Measurements from ENCODE around the gene WDR45. TPM values are rescaled to one million over a fixed set of nuclear protein-coding genes. Genes with fewer than 3 reads are reported as not detected.

WDR45 gene
- total RNA-seq, 4 donors from 2014 or later: 90.9 to 108 (median 97.7) TPM

GRCh38 chrX:49106930-49107329 lies 27.2 kb upstream of the WDR45 start:
- H3K4me3 ChIP-seq: no peak overlapping the region
- H3K36me3 ChIP-seq: peaks cover 0 to 8% (median 0%) of the 10 kb centered on the region in 3 donors
- no peak overlapping the region for H3K27ac ChIP-seq
- TF ChIP-seq CTCF (IDR thresholded peaks at IDR 0.05) (no peak), EP300 (IDR thresholded peaks at IDR 0.05) (no peak), POLR2A (IDR thresholded peaks at IDR 0.05) (no peak)
- no peaks in the 10 kb centered on the region for H3K9me3 ChIP-seq
- 0 to 53% methylated on average over 1 to 7 of the region's 7 CpGs for WGBS, 2 donors
- H3K4me1 ChIP-seq: no peaks in the 10 kb centered on the region
- no peaks in the 10 kb centered on the region for H3K27me3 ChIP-seq
- no peak for DNase-seq (ENCODE audit: low spot score in 2 of 2)

DNA sequence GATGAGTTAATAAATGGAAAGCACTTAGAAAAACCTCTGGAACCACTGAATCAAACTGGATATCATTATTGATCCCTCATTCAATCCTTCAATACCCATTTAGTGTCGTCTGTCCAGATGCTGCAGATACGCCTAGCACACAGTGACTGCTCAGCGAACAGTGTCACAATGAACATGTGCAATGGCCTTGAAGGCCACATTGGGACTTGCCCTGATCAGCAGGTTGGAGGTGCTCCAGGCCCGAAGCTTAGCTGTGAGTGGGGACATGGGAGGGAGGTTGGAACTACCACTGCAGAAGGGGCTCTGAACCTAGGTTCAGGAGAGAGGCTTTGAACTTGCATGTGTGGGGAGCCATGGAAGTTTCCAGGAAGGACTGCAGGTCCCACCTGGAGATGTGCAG lies 26.6 kb upstream of the WDR45 start:
- Histone ChIP-seq H3K9me3 (no peaks in the 10 kb centered on the region), H3K36me3 (peaks cover 0 to 3% (median 0%) of the 10 kb centered on the region in 3 donors), H3K4me3 (no peak overlapping the region), H3K27me3 (no peaks in the 10 kb centered on the region), H3K4me1 (peaks cover 0 to 4% (median 0%) of the 10 kb centered on the region in 4 donors), H3K27ac (no peak overlapping the region)
- DNase-seq (ENCODE audit: low spot score in 2 of 2): no peak
- TF ChIP-seq EP300 (IDR thresholded peaks at IDR 0.05): no peak
- TF ChIP-seq POLR2A (IDR thresholded peaks at IDR 0.05): no peak
- TF ChIP-seq CTCF (IDR thresholded peaks at IDR 0.05): no peak
- 92 to 100% methylated on average over 4 of the region's 4 CpGs for WGBS, 2 donors

DNA sequence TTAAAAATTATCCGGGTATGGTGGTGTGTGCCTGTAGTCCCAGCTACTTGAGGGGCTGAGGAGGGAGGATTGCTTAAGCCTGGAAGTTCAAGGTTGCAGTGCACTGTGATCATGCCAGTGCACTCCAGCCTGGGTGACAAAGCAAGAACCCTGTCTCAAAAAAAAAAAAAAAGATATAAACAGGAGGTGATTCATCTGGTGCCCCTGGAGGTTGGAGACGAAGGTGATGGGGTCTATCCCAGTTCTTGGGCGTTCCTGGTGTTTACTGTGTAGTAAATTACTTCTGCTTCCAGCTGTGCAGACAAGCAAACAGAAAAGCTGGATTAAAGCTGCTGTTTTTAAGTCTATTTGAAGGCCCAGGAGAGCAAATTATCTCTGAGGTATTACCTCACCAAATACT lies 23.9 kb upstream of the WDR45 start:
- H3K27ac ChIP-seq: no peak overlapping the region
- 45 to 64% methylated on average over 3 of the region's 3 CpGs for WGBS, 2 donors
- no peak overlapping the region for H3K4me3 ChIP-seq
- H3K9me3 ChIP-seq: no peaks in the 10 kb centered on the region
- DNase-seq (ENCODE audit: low spot score in 2 of 2): no peak
- TF ChIP-seq CTCF (IDR thresholded peaks at IDR 0.05) (no peak), EP300 (IDR thresholded peaks at IDR 0.05) (no peak), POLR2A (IDR thresholded peaks at IDR 0.05) (no peak)
- peaks cover 0 to 4% (median 0%) of the 10 kb centered on the region in 4 donors for H3K4me1 ChIP-seq
- no peaks in the 10 kb centered on the region for H3K27me3 ChIP-seq
- no peaks in the 10 kb centered on the region for H3K36me3 ChIP-seq

DNA sequence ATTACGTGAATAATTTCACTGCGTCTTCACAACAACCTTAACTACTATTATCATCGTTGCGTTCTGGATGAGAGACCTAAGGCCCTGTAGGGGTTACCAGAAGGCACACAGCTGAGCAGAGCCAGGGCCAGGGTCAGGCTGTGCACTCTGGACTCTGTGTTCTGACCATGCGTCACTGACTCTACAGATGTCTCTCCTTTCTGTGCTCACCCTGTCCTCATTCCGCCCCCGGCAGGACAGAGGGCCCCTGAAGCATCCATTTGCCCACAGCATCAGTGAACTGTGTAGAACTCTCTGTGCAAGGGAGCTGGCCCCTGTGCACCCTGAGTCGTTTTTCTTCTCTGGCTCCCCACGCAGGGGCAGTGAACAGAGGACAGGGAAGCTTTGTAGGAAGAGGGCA lies 22.5 kb upstream of the WDR45 start:
- TF ChIP-seq EP300 (IDR thresholded peaks at IDR 0.05) (no peak), POLR2A (IDR thresholded peaks at IDR 0.05) (no peak), CTCF (IDR thresholded peaks at IDR 0.05) (no peak)

DNA sequence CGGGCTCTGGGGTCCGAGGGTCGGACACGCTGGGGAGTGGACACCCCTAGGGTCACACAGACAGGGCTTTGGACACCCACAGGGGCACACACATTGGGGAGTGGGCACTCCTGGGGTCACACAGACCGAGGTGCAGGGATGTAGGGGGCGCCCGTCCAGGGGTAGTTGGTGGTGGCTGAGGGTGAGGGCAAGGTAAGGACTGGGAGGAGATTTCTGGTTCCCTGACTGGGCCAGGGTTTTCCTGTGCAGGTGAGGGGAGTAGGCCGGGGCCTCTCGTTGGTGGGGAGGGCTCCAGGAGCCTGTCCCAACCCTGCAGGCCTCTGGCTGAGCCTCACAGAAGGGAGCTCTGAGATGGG lies 21.9 kb upstream of the WDR45 start:
- no peaks in the 10 kb centered on the region for H3K9me3 ChIP-seq
- no peaks in the 10 kb centered on the region for H3K27me3 ChIP-seq
- H3K36me3 ChIP-seq: no peaks in the 10 kb centered on the region
- H3K4me3 ChIP-seq: peak overlapping the region; percentile 38 to 63 (median 44)
- peak overlapping the region in 3 of 4 donors; percentile 38 to 81 (median 63) for H3K27ac ChIP-seq
- TF ChIP-seq EP300 (IDR thresholded peaks at IDR 0.05) (no peak), POLR2A (IDR thresholded peaks at IDR 0.05) (no peak), CTCF (IDR thresholded peaks at IDR 0.05) (no peak)
- no peak for DNase-seq (ENCODE audit: low spot score in 2 of 2)
- peaks cover 0 to 4% (median 0%) of the 10 kb centered on the region in 4 donors for H3K4me1 ChIP-seq
- 38% methylated on average over 9 of the region's 9 CpGs; no CpG with 5 or more reads in 1 of the 2 donors for WGBS, 2 donors

More for the DNA sequence above, 22.5 kb upstream of the WDR45 start:
- Histone ChIP-seq H3K4me1 (peaks cover 0 to 4% (median 0%) of the 10 kb centered on the region in 4 donors), H3K9me3 (no peaks in the 10 kb centered on the region), H3K36me3 (no peaks in the 10 kb centered on the region), H3K27ac (peak overlapping the region in 1 of 4 donors; percentile 81), H3K27me3 (no peaks in the 10 kb centered on the region), H3K4me3 (no peak overlapping the region)
- no peak for DNase-seq (ENCODE audit: low spot score in 2 of 2)
- WGBS, 2 donors: 51 to 82% methylated on average over 8 to 9 of the region's 9 CpGs
